Vagina (tissue), 2 donors: ENCODE measurements around the gene BAZ1B. TPM values are rescaled to one million over a fixed set of nuclear protein-coding genes. Genes with fewer than 3 reads are reported as not detected.

Experiments
- DNase-seq, 2 donors: peaks; one replicate each; pipeline ENCODE4 v3.0.0-alpha.2; 2017; ENCODE audit errors: extremely low spot score in 2 of 2
- H3K27ac ChIP-seq: fragments of 200-600 bp; sonication (generic); one replicate; pipeline ENCODE4 v1.5.1; 2019
- H3K27me3 ChIP-seq: fragments of 200-600 bp; sonication (generic); one replicate; pipeline ENCODE4 v1.5.1; 2019
- H3K36me3 ChIP-seq, 2 donors: fragments of 200-600 bp; sonication (generic); one replicate each; pipeline ENCODE4 v1.5.1; 2017 to 2019
- H3K4me1 ChIP-seq: fragments of 200-600 bp; sonication (generic); one replicate; pipeline ENCODE4 v1.5.1; 2019
- H3K4me3 ChIP-seq, 2 donors: fragments of 200-600 bp; sonication (generic); 1 replicate in 1 of 2; 2 replicates in 1 of 2; pipeline ENCODE4 v1.5.1; 2016 to 2019
- H3K9me3 ChIP-seq: fragments of 200-600 bp; sonication (generic); one replicate; pipeline ENCODE4 v1.5.1; 2019
- POLR2A ChIP-seq, 2 donors: fragments of 450-650 bp; IDR thresholded peaks; one replicate each; pipeline ENCODE4 v1.6.1; 2017; ENCODE audit warnings: antibody characterized with exemption in 2 of 2, mild to moderate bottlenecking in 2 of 2, moderate library complexity in 2 of 2
- POLR2AphosphoS5 ChIP-seq, 2 donors: sonication (generic); formaldehyde crosslinking; IDR thresholded peaks; one replicate each; pipeline ENCODE4 v1.9.0; 2017; ENCODE audit warnings: antibody characterized with exemption in 2 of 2, mild to moderate bottlenecking in 2 of 2, low read depth in 1 of 2; ENCODE audit not compliant: insufficient read depth in 1 of 2
- intact Hi-C: fragments of 100-400 bp; cut with DNase I; formaldehyde crosslinking; loops from one replicate; pipeline ENCODE4 v1.15.1; 2023
- total RNA-seq: library from RNA; depleted of rRNA; stranded (reverse); fragments of >200 nt; gene quantifications from one replicate; pipeline ENCODE4 v1.2.3, GENCODE V29; 2016
- TF ChIP-seq, protein P1 (sequence below), 3 experiments: fragments of 450-650 bp in 2 of 3; fragments of 200-600 bp in 1 of 3; sonication (generic) in 1 of 3; IDR thresholded peaks; one replicate each; pipeline ENCODE4 v1.5.1; 2017 to 2019; ENCODE audit warnings: antibody characterized with exemption in 3 of 3, mild to moderate bottlenecking in 2 of 3, moderate library complexity in 2 of 3

The BAZ1B gene
- total RNA-seq, 1 donor from 2014 or later: 45.4 TPM

DNA sequence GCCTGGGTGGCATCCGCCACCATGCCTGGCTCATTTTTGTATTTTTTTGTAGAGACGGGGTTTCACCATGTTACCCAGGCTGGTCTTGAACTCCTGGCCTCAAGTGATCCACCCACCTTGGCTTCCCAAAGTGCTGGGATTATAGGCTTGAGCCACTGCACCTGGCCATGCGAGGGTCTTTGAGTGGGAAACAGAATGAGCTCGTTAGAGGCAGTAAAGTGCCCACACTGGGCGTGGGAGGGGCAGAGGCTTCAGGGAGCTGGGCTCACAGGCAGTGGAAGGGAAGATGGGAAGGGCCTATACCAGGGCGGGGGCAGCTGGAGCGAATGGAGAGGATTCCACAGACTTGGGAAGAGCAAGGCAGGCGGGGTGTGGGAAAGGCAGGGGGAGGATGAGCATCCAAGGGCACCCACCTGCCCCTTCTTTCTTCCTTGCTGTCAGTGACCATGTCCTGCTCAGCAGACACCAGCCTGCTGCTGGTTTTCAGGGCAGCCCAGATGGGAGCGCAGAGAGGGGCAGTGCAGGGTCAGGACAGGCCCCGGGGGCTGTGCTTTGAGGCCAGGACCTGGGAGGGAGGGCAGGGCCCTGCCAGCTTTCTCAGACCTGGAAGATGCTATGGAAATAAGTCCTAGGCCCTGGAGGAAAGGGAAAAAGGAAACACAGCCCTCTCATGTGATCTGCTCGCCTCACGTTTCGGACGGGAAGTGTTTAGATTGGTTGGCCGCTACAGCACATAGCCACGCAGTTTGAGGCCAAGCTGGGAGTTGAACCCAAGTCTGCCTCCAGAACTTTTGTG lies 84.3 kb downstream of the BAZ1B start:
- peaks cover 4 to 22% of the 10 kb centered on the region in 2 donors for H3K36me3 ChIP-seq
- intact Hi-C loops: loop anchor here (5.0 kb wide), 1 partner anchor 86 kb away; no protein-coding TSS in a partner anchor
- no peaks in the 10 kb centered on the region for H3K27me3 ChIP-seq
- DNase-seq: no peak
- H3K9me3 ChIP-seq: no peaks in the 10 kb centered on the region
- H3K4me1 ChIP-seq: peaks cover 8% of the 10 kb centered on the region
- no peak overlapping the region for H3K27ac ChIP-seq
- TF ChIP-seq POLR2AphosphoS5 (IDR thresholded peaks at IDR 0.05; ENCODE audit: insufficient read depth in 1 of 2, low read depth in 1 of 2) (no peak), POLR2A (IDR thresholded peaks at IDR 0.05) (no peak)
- TF ChIP-seq, protein P1, sequence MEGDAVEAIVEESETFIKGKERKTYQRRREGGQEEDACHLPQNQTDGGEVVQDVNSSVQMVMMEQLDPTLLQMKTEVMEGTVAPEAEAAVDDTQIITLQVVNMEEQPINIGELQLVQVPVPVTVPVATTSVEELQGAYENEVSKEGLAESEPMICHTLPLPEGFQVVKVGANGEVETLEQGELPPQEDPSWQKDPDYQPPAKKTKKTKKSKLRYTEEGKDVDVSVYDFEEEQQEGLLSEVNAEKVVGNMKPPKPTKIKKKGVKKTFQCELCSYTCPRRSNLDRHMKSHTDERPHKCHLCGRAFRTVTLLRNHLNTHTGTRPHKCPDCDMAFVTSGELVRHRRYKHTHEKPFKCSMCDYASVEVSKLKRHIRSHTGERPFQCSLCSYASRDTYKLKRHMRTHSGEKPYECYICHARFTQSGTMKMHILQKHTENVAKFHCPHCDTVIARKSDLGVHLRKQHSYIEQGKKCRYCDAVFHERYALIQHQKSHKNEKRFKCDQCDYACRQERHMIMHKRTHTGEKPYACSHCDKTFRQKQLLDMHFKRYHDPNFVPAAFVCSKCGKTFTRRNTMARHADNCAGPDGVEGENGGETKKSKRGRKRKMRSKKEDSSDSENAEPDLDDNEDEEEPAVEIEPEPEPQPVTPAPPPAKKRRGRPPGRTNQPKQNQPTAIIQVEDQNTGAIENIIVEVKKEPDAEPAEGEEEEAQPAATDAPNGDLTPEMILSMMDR (IDR thresholded peaks at IDR 0.05): no peak
- no peak overlapping the region for H3K4me3 ChIP-seq

DNA sequence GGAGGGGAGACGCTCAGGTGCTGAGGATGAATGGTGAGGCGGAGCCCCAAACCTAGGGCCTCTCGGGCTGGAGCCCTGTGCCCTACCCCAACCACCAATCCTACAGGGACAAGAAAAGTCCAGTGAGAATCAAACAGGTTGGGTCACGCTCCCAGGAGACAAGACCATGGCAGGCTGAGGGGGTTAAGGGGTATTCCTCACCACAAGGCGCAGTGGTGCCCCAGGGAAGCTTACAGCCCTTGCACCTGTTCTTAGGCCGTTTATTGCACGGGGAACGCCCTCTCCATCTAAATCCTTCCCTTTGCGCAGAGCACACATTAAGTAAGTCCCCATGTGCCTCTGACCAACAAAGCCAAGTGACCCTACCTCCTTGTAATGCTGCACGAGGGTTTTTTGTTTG lies 85.0 kb downstream of the BAZ1B start:
- H3K36me3 ChIP-seq: peaks cover 0 to 15% of the 10 kb centered on the region in 2 donors
- DNase-seq: no peak
- TF ChIP-seq POLR2AphosphoS5 (IDR thresholded peaks at IDR 0.05; ENCODE audit: insufficient read depth in 1 of 2, low read depth in 1 of 2): no peak
- TF ChIP-seq, protein P1 (IDR thresholded peaks at IDR 0.05): no peak
- no peak overlapping the region for H3K4me3 ChIP-seq
- peaks cover 8% of the 10 kb centered on the region for H3K4me1 ChIP-seq
- H3K27me3 ChIP-seq: no peaks in the 10 kb centered on the region
- no peak overlapping the region for H3K27ac ChIP-seq
- intact Hi-C loops: loop anchor here (5.0 kb wide), 1 partner anchor 85 kb away; no protein-coding TSS in a partner anchor
- H3K9me3 ChIP-seq: no peaks in the 10 kb centered on the region

DNA sequence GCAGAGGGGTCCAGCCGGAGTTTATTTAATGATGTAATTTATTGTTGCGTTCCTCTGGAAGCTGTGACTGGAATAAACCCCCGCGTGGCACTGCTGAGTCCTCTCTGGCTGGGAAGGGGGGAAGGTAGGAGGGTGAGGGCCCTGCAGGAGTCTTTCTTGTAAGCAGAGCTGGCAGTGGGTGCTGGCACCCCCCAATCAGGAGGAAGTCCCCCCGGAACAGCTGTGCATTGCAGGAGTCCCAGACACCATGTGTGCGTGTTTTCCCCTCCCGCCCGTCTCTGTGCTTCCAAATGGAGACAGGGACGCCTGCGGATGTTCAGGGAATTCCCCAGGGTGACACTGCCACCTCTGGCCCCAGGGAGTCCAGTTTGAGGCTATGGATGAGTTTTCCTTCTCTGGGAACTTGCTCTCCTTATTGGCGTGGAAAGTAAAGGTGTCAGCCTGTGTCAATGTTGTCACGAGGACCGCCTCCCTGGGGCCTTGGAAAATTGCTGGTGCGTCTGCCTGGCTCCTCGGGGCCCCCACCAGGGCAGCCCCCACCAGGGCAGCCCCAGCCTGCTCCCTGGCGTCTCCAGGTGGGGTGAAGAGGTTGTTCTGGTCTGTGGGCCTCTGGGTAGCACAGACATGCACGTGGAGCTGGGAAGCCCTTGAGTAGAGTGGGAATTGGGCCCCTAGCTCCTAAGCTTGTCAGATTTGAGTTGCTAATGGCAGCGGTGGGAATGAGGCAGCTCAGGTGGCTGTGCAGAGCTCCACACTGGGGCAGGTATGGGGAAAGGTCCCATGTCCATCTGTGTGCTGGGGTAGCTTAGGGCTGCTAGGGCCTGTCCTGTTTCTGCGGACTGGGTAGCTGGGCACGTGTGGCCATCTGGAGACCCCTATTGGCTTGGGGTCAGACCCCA lies 85.8 kb downstream of the BAZ1B start:
- Histone ChIP-seq H3K27ac (no peak overlapping the region), H3K27me3 (no peaks in the 10 kb centered on the region), H3K36me3 (peaks cover 0 to 8% of the 10 kb centered on the region in 2 donors), H3K4me1 (peaks cover 8% of the 10 kb centered on the region), H3K4me3 (no peak overlapping the region), H3K9me3 (no peaks in the 10 kb centered on the region)
- intact Hi-C loops: loop anchor here (5.0 kb wide), 1 partner anchor 84 kb away; no protein-coding TSS in a partner anchor
- DNase-seq: no peak
- TF ChIP-seq POLR2AphosphoS5 (IDR thresholded peaks at IDR 0.05; ENCODE audit: insufficient read depth in 1 of 2, low read depth in 1 of 2): no peak
- no peak for TF ChIP-seq POLR2A (IDR thresholded peaks at IDR 0.05)
- TF ChIP-seq, protein P1 (IDR thresholded peaks at IDR 0.05): no peak

GRCh38 chr7:73435471-73436009 lies 86.6 kb downstream of the BAZ1B start:
- TF ChIP-seq POLR2AphosphoS5 (IDR thresholded peaks at IDR 0.05; ENCODE audit: insufficient read depth in 1 of 2, low read depth in 1 of 2) (no peak), POLR2A (IDR thresholded peaks at IDR 0.05) (no peak)
- TF ChIP-seq, protein P1 (IDR thresholded peaks at IDR 0.05): no peak
- peaks cover 0 to 8% of the 10 kb centered on the region in 2 donors for H3K36me3 ChIP-seq
- H3K27ac ChIP-seq: no peak overlapping the region
- no peak overlapping the region for H3K4me3 ChIP-seq
- peaks cover 8% of the 10 kb centered on the region for H3K4me1 ChIP-seq
- no peaks in the 10 kb centered on the region for H3K9me3 ChIP-seq
- intact Hi-C loops: loop anchor here (5.0 kb wide), 1 partner anchor 83 kb away; no protein-coding TSS in a partner anchor
- DNase-seq: no peak
- no peaks in the 10 kb centered on the region for H3K27me3 ChIP-seq
